Mesothelial cell of epicardium (in vitro differentiated cells): ENCODE results near the gene SYT5. TPM values are rescaled to one million over a fixed set of nuclear protein-coding genes. Genes with fewer than 3 reads are reported as not detected.
"Not testable (repeated sequence)": the region's sequence is repeated elsewhere in the genome, so short reads cannot be mapped to it uniquely, and the experiment has no call there.

Experiments
- DNase-seq, 2 experiments: peaks; one replicate each; pipeline ENCODE4 v3.0.0; 2021; ENCODE audit warnings: low spot score in 2 of 2; ENCODE audit not compliant: unreplicated experiment in 2 of 2
- H3K27ac Mint-ChIP-seq: 2 replicates; pipeline ENCODE4 v1.8.0; 2021; ENCODE audit warnings: mixed read lengths
- H3K27me3 Mint-ChIP-seq: 2 replicates; pipeline ENCODE4 v1.8.0; 2021; ENCODE audit warnings: low read depth, mixed read lengths
- H3K36me3 Mint-ChIP-seq: 2 replicates; pipeline ENCODE4 v1.8.0; 2021; ENCODE audit warnings: mixed read lengths
- H3K4me1 Mint-ChIP-seq: 2 replicates; pipeline ENCODE4 v1.8.0; 2021; ENCODE audit warnings: mixed read lengths
- H3K4me3 Mint-ChIP-seq: 2 replicates; pipeline ENCODE4 v1.8.0; 2021; ENCODE audit warnings: mild to moderate bottlenecking, moderate library complexity, mixed read lengths
- H3K9me3 Mint-ChIP-seq: 2 replicates; pipeline ENCODE4 v1.8.0; 2021; ENCODE audit warnings: mixed read lengths
- total RNA-seq: library from RNA; stranded (reverse); gene quantifications from 3 replicates; pipeline ENCODE4 v1.2.1, GENCODE V29; 2021
- TF ChIP-seq, protein P1 (sequence below): fragments of 200-600 bp; sonication (generic); IDR thresholded peaks from one replicate; pipeline ENCODE4 v1.5.0; 2021; ENCODE audit warnings: antibody characterized with exemption; ENCODE audit not compliant: unreplicated experiment

The SYT5 gene
- total RNA-seq, 1 donor from 2014 or later = 0.67 TPM

GRCh38 chr19:55156202-55157063 is 23.7 kb downstream of the SYT5 start:
- peak overlapping the region; percentile 67 for H3K4me3 Mint-ChIP-seq
- DNase-seq = peak; percentile 66 to 85
- peak overlapping the region; percentile 47 for H3K27ac Mint-ChIP-seq
- H3K27me3 Mint-ChIP-seq = peaks cover 65% of the 10 kb centered on the region
- peaks cover 6% of the 10 kb centered on the region for H3K9me3 Mint-ChIP-seq
- H3K36me3 Mint-ChIP-seq = no peaks in the 10 kb centered on the region
- peaks cover 17% of the 10 kb centered on the region for H3K4me1 Mint-ChIP-seq
- TF ChIP-seq, protein P1, sequence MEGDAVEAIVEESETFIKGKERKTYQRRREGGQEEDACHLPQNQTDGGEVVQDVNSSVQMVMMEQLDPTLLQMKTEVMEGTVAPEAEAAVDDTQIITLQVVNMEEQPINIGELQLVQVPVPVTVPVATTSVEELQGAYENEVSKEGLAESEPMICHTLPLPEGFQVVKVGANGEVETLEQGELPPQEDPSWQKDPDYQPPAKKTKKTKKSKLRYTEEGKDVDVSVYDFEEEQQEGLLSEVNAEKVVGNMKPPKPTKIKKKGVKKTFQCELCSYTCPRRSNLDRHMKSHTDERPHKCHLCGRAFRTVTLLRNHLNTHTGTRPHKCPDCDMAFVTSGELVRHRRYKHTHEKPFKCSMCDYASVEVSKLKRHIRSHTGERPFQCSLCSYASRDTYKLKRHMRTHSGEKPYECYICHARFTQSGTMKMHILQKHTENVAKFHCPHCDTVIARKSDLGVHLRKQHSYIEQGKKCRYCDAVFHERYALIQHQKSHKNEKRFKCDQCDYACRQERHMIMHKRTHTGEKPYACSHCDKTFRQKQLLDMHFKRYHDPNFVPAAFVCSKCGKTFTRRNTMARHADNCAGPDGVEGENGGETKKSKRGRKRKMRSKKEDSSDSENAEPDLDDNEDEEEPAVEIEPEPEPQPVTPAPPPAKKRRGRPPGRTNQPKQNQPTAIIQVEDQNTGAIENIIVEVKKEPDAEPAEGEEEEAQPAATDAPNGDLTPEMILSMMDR = no peak

DNA sequence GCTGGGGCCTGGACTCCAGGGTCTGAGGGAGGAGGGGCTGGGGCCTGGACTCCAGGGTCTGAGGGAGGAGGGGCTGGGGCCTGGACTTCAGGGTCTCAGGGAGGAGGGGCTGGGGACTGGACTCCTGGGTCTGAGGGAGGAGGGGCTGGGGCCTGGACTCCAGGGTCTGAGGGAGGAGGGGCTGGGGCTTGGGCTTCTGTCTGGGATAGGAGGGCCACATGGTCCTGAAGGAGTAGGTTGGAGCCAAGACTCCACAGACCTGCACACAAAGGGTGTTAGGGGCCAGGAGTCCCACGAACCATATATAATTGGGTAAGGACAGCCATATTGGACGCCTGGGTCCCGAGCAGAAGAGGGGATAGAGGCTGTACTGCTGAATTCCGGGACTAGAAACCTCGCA is 24.3 kb downstream of the SYT5 start:
- not testable (repeated sequence) for H3K9me3 Mint-ChIP-seq, H3K36me3 Mint-ChIP-seq, DNase-seq, H3K27ac Mint-ChIP-seq
- H3K27me3 Mint-ChIP-seq = peaks cover 63% of the 10 kb centered on the region
- peaks cover 20% of the 10 kb centered on the region for H3K4me1 Mint-ChIP-seq
- H3K4me3 Mint-ChIP-seq = peak overlapping the region; percentile 67

DNA sequence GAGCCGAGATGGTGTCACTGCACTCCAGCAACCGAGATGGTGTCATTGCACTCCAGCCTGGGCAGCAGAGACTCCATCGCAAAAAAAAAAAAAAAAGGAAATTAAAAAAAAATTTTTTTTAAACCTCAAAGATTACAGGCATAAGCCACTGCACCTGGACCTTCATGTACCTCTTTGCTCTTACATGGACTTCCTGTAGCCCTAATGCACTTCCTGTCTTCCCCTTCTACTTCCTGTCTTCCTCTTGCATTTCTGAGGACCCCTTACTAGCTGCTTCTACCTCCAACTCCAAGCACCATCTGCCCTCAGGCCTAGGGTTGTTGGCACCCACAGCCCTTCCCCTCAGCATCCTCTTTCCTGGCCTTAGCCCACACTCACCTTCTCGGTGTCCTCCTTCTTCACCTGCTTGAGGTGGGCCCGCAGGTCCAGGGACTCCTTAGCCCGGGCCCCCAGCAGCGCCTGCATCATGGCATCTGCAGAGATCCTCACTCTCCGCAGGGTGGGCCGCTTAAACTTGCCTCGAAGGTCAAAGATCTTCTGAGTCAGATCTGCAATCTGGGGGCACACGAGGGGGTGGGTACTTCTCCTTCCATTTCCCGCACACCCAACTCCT is 26.3 kb downstream of the SYT5 start:
- peaks cover 64% of the 10 kb centered on the region for H3K27me3 Mint-ChIP-seq
- no peak for DNase-seq
- H3K4me3 Mint-ChIP-seq = no peak overlapping the region
- no peak overlapping the region for H3K27ac Mint-ChIP-seq
- peaks cover 6% of the 10 kb centered on the region for H3K9me3 Mint-ChIP-seq
- H3K36me3 Mint-ChIP-seq = no peaks in the 10 kb centered on the region
- H3K4me1 Mint-ChIP-seq = peaks cover 30% of the 10 kb centered on the region
- TF ChIP-seq, protein P1 = no peak

- Mint-ChIP-seq H3K4me3 (no peak overlapping the region), H3K27ac (no peak overlapping the region), H3K36me3 (no peaks in the 10 kb centered on the region), H3K9me3 (peaks cover 6% of the 10 kb centered on the region), H3K4me1 (peaks cover 35% of the 10 kb centered on the region), H3K27me3 (peaks cover 61% of the 10 kb centered on the region)
- DNase-seq = no peak
- TF ChIP-seq, protein P1 = no peak
Observed at GRCh38 chr19:55152017-55152416, 28.1 kb downstream of the SYT5 start.

DNA sequence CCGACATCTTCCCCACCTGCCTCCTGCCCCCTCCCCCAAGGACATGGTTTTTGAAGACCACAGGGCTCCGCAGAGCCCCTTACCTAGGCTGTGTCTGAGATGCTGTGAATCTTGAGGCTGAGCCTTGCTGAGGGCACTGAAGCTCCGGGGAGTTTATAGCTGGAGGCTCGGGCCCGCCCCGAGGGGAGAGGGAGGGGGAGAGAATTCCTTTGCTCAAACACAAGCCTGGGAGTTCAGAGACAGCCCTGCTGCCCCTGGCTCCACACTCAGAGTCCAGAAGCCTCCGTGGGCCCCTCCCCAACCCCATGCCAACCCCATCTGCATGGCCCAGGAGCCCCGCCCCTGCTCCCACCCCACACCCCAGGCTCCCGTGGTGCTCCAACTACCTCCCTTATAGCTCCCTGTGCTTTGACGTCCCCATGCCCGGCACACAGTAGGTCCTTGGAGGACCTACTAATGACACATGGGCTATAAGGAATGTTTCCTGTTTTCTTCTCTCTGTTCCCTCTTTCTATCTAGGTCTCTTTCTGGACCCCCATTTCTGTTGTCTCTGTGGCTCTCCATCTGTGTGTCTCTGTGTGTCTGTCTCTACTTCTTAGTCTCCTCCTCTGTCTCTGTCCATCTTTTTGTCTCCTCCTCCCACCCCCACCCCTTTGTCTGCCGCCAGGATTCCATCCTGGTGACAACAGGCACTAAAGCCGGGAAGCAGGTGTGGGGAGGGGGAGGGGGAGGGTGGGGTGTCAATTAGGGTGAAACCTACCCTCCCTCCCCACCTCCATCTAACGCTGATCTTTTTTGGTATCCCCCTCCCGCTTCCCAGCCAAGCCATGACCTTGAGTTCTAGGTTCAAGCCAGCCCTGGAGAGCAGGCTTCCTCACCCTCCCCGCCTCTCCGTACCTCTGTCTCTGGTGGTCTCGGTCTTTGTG is 30.7 kb downstream of the SYT5 start, which contains the start of gene TNNT1:
Gene TNNT1, minus strand, starts transcription at position 129 of the 926 bp plus-strand sequence. CDS start 2,049 bp downstream, outside the sequence.
- peak within 1 kb of the TSS; percentile 12 for H3K27ac Mint-ChIP-seq
- no peaks in the 10 kb centered on the region for H3K36me3 Mint-ChIP-seq
- H3K4me1 Mint-ChIP-seq = peaks cover 31% of the 10 kb centered on the region
- DNase-seq = peak in 1 of 2 experiments; percentile 62
- H3K9me3 Mint-ChIP-seq = peaks cover 6% of the 10 kb centered on the region
- peak within 1 kb of the TSS; percentile 51 for H3K4me3 Mint-ChIP-seq
- TF ChIP-seq, protein P1 = no peak
- peaks cover 66% of the 10 kb centered on the region for H3K27me3 Mint-ChIP-seq
